ENCODE results near the gene NUPR2.
"Not testable (repeated sequence)": the region's sequence is repeated elsewhere in the genome, so short reads cannot be mapped to it uniquely, and the experiment has no call there.

The NUPR2 gene

GRCh38 chr7:56081626-56082340 lies 34.4 kb downstream of the NUPR2 start:
- no peaks in the 10 kb centered on the region for H3K9me3 ChIP-seq (ENCODE audit: control insufficient read depth, low read length)
- peaks cover 56% of the 10 kb centered on the region for H3K36me3 ChIP-seq (ENCODE audit: control insufficient read depth, insufficient read depth, low read length, severe bottlenecking)
- H3K4me1 ChIP-seq (ENCODE audit: control insufficient read depth, insufficient read depth, low read length): peaks cover 24% of the 10 kb centered on the region
- no peak for DNase-seq (ENCODE audit: low read depth)
- no peak overlapping the region for H3K4me3 ChIP-seq (ENCODE audit: low read length)
- no peaks in the 10 kb centered on the region for H3K27me3 ChIP-seq (replicated peaks; ENCODE audit: control insufficient read depth, insufficient read depth, low read length)
- H3K9ac ChIP-seq (ENCODE audit: low read length): no peak overlapping the region

- not testable (repeated sequence) for H3K27me3 ChIP-seq (replicated peaks; ENCODE audit: control insufficient read depth, insufficient read depth, low read length); H3K4me3 ChIP-seq (ENCODE audit: low read length); H3K9ac ChIP-seq (ENCODE audit: low read length); H3K9me3 ChIP-seq (ENCODE audit: control insufficient read depth, low read length); DNase-seq (ENCODE audit: low read depth)
- H3K36me3 ChIP-seq (ENCODE audit: control insufficient read depth, insufficient read depth, low read length, severe bottlenecking): peaks cover 49% of the 10 kb centered on the region
- peaks cover 31% of the 10 kb centered on the region for H3K4me1 ChIP-seq (ENCODE audit: control insufficient read depth, insufficient read depth, low read length)
These were observed 35.3 kb downstream of the NUPR2 start for GRCh38 chr7:56080726-56081435.

GRCh38 chr7:56079450-56080185 lies 36.6 kb downstream of the NUPR2 start:
- Histone ChIP-seq H3K9ac (ENCODE audit: low read length) (peak overlapping the region; percentile 69), H3K9me3 (ENCODE audit: control insufficient read depth, low read length) (no peaks in the 10 kb centered on the region), H3K4me3 (ENCODE audit: low read length) (no peak overlapping the region), H3K36me3 (ENCODE audit: control insufficient read depth, insufficient read depth, low read length, severe bottlenecking) (peaks cover 37% of the 10 kb centered on the region), H3K4me1 (ENCODE audit: control insufficient read depth, insufficient read depth, low read length) (peaks cover 31% of the 10 kb centered on the region), H3K27me3 (replicated peaks; ENCODE audit: control insufficient read depth, insufficient read depth, low read length) (no peaks in the 10 kb centered on the region)
- peak; percentile 86 for DNase-seq (ENCODE audit: low read depth)

- no peak overlapping the region for H3K4me3 ChIP-seq (ENCODE audit: low read length)
- H3K27me3 ChIP-seq (replicated peaks; ENCODE audit: control insufficient read depth, insufficient read depth, low read length): no peaks in the 10 kb centered on the region
- peaks cover 33% of the 10 kb centered on the region for H3K36me3 ChIP-seq (ENCODE audit: control insufficient read depth, insufficient read depth, low read length, severe bottlenecking)
- no peak for DNase-seq (ENCODE audit: low read depth)
- H3K4me1 ChIP-seq (ENCODE audit: control insufficient read depth, insufficient read depth, low read length): peaks cover 26% of the 10 kb centered on the region
- H3K9ac ChIP-seq (ENCODE audit: low read length): no peak overlapping the region
- H3K9me3 ChIP-seq (ENCODE audit: control insufficient read depth, low read length): no peaks in the 10 kb centered on the region
These were observed 38.0 kb downstream of the NUPR2 start for GRCh38 chr7:56078196-56078595.

GRCh38 chr7:56077681-56078080 lies 38.5 kb downstream of the NUPR2 start:
- Histone ChIP-seq H3K9ac (ENCODE audit: low read length) (no peak overlapping the region), H3K27me3 (replicated peaks; ENCODE audit: control insufficient read depth, insufficient read depth, low read length) (no peaks in the 10 kb centered on the region), H3K4me3 (ENCODE audit: low read length) (no peak overlapping the region), H3K36me3 (ENCODE audit: control insufficient read depth, insufficient read depth, low read length, severe bottlenecking) (peaks cover 38% of the 10 kb centered on the region), H3K9me3 (ENCODE audit: control insufficient read depth, low read length) (no peaks in the 10 kb centered on the region), H3K4me1 (ENCODE audit: control insufficient read depth, insufficient read depth, low read length) (peaks cover 25% of the 10 kb centered on the region)
- no peak for DNase-seq (ENCODE audit: low read depth)

GRCh38 chr7:56074371-56074791 lies 41.8 kb downstream of the NUPR2 start:
- no peaks in the 10 kb centered on the region for H3K9me3 ChIP-seq (ENCODE audit: control insufficient read depth, low read length)
- H3K36me3 ChIP-seq (ENCODE audit: control insufficient read depth, insufficient read depth, low read length, severe bottlenecking): peaks cover 35% of the 10 kb centered on the region

GRCh38 chr7:56066376-56066775 lies 49.8 kb downstream of the NUPR2 start:
- peaks cover 31% of the 10 kb centered on the region for H3K4me1 ChIP-seq (ENCODE audit: control insufficient read depth, insufficient read depth, low read length)
- not testable (repeated sequence) for H3K9ac ChIP-seq (ENCODE audit: low read length); H3K9me3 ChIP-seq (ENCODE audit: control insufficient read depth, low read length); H3K4me3 ChIP-seq (ENCODE audit: low read length); DNase-seq (ENCODE audit: low read depth); H3K27me3 ChIP-seq (replicated peaks; ENCODE audit: control insufficient read depth, insufficient read depth, low read length)
- peaks cover 55% of the 10 kb centered on the region for H3K36me3 ChIP-seq (ENCODE audit: control insufficient read depth, insufficient read depth, low read length, severe bottlenecking)

More at GRCh38 chr7:56074371-56074791, 41.8 kb downstream of the NUPR2 start:
- no peak overlapping the region for H3K9ac ChIP-seq (ENCODE audit: low read length)
- no peaks in the 10 kb centered on the region for H3K27me3 ChIP-seq (replicated peaks; ENCODE audit: control insufficient read depth, insufficient read depth, low read length)
- peak; percentile 93 for DNase-seq (ENCODE audit: low read depth)
- H3K4me1 ChIP-seq (ENCODE audit: control insufficient read depth, insufficient read depth, low read length): peaks cover 17% of the 10 kb centered on the region
- no peak overlapping the region for H3K4me3 ChIP-seq (ENCODE audit: low read length)
